IPS-NIHi11 (cell line): Measurements from ENCODE around the gene MCM3AP.
A peak's percentile ranks its signal among the peaks of the same experiment; 100 is the strongest.
"Not testable (repeated sequence)": the region's sequence is repeated elsewhere in the genome, so short reads cannot be mapped to it uniquely, and the experiment has no call there.

ENCODE experiments used
- DNase-seq: peaks from one replicate; pipeline ENCODE4 v3.0.0; 2012; ENCODE audit warnings: mixed read lengths, low spot score

The MCM3AP gene

GRCh38 chr21:46203203-46203600 lies 82.2 kb downstream of the MCM3AP start:
- no peak for DNase-seq

- DNase-seq = no peak
Observed at GRCh38 chr21:46202592-46203202, 82.7 kb downstream of the MCM3AP start.

- DNase-seq = not testable (repeated sequence)
Observed at GRCh38 chr21:46200877-46201803, 84.3 kb downstream of the MCM3AP start.

GRCh38 chr21:46199436-46200373 lies 85.7 kb downstream of the MCM3AP start:
- no peak for DNase-seq

GRCh38 chr21:46196733-46197132 lies 88.7 kb downstream of the MCM3AP start:
- DNase-seq = no peak

GRCh38 chr21:46195595-46196195 lies 89.7 kb downstream of the MCM3AP start:
- no peak for DNase-seq

GRCh38 chr21:46194374-46195334 lies 90.8 kb downstream of the MCM3AP start:
- no peak for DNase-seq

GRCh38 chr21:46193829-46194373 lies 91.5 kb downstream of the MCM3AP start:
- no peak for DNase-seq

GRCh38 chr21:46191686-46192575 lies 93.5 kb downstream of the MCM3AP start:
- peak; percentile 3 for DNase-seq

GRCh38 chr21:46191257-46191685 lies 94.1 kb downstream of the MCM3AP start:
- peak; percentile 4 for DNase-seq

- peak; percentile 5 for DNase-seq
Observed at GRCh38 chr21:46190491-46191131, 94.8 kb downstream of the MCM3AP start.

GRCh38 chr21:46189959-46190490 lies 95.4 kb downstream of the MCM3AP start:
- DNase-seq = peak; percentile 3

GRCh38 chr21:46189213-46189958 lies 96.0 kb downstream of the MCM3AP start:
- DNase-seq = peak; percentile 2

GRCh38 chr21:46188226-46189212 lies 96.9 kb downstream of the MCM3AP start:
- DNase-seq = peak; percentile 41

GRCh38 chr21:46187814-46188213 lies 97.6 kb downstream of the MCM3AP start:
- DNase-seq = no peak

- DNase-seq = no peak
Observed at GRCh38 chr21:46187261-46187660, 98.2 kb downstream of the MCM3AP start.
